ENCODE results near the gene GNG13. TPM values are rescaled to one million over a fixed set of nuclear protein-coding genes. Genes with fewer than 3 reads are reported as not detected.

Gene GNG13
- total RNA-seq, 1 experiment from 2014 or later, result not detected

DNA sequence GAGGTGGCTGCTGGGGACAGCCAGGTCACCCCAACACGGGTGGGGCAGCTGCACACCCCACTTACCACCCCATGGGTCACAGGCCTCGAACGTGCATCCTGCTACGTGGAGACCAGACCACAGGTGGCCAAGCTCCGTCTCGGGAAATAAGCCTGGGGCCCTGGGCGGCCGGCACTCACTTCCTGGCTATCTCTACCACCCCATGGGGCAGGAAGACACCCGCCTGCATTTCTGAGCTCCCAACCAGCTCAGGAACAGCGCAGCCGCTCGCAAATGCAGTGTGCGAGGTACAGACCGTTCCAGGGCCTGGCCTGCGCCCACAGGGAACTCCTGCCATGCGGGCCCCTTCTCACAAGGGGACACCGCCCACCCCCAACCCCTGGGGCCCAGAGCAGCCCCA is 4.9 kb upstream of the GNG13 start:
- Mint-ChIP-seq H3K36me3 (ENCODE audit: insufficient read depth, unreplicated experiment) (peaks cover 18% of the 10 kb centered on the region), H3K4me1 (ENCODE audit: low read depth, unreplicated experiment) (no peaks in the 10 kb centered on the region), H3K9me3 (ENCODE audit: unreplicated experiment) (no peaks in the 10 kb centered on the region), H3K4me3 (ENCODE audit: unreplicated experiment) (no peak overlapping the region), H3K27ac (ENCODE audit: unreplicated experiment) (no peak overlapping the region), H3K27me3 (ENCODE audit: insufficient read depth, unreplicated experiment) (no peaks in the 10 kb centered on the region)
- ChIA-PET CTCF (no interaction called here), POLR2A (interaction anchor here (0.6 kb wide), 1 partner anchor 62 kb away, joined by 5 read pairs; no protein-coding TSS in a partner anchor)
- no peak for DNase-seq
- Histone ChIP-seq H3K4me1 (peaks cover 4% of the 10 kb centered on the region), H3K4me3 (ENCODE audit: low read depth, low read length) (no peak overlapping the region), H3K27me3 (replicated peaks; ENCODE audit: control insufficient read depth, insufficient read depth, low read length) (no peaks in the 10 kb centered on the region), H3K9me3 (no peaks in the 10 kb centered on the region), H3K36me3 (ENCODE audit: control insufficient read depth, insufficient read depth, low read length) (no peaks in the 10 kb centered on the region)
- intact Hi-C loops (cut with micrococcal nuclease; ENCODE audit: unreplicated experiment), result no loop called here
- BruUV-seq (replicated peaks), result no TSS peak
- TF ChIP-seq, protein P1, sequence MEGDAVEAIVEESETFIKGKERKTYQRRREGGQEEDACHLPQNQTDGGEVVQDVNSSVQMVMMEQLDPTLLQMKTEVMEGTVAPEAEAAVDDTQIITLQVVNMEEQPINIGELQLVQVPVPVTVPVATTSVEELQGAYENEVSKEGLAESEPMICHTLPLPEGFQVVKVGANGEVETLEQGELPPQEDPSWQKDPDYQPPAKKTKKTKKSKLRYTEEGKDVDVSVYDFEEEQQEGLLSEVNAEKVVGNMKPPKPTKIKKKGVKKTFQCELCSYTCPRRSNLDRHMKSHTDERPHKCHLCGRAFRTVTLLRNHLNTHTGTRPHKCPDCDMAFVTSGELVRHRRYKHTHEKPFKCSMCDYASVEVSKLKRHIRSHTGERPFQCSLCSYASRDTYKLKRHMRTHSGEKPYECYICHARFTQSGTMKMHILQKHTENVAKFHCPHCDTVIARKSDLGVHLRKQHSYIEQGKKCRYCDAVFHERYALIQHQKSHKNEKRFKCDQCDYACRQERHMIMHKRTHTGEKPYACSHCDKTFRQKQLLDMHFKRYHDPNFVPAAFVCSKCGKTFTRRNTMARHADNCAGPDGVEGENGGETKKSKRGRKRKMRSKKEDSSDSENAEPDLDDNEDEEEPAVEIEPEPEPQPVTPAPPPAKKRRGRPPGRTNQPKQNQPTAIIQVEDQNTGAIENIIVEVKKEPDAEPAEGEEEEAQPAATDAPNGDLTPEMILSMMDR (IDR thresholded peaks at IDR 0.05; ENCODE audit: insufficient read depth in 1 of 2, low read depth in 1 of 2, low read length in 1 of 2, severe bottlenecking in 1 of 2, unreplicated experiment in 1 of 2), result no peak

DNA sequence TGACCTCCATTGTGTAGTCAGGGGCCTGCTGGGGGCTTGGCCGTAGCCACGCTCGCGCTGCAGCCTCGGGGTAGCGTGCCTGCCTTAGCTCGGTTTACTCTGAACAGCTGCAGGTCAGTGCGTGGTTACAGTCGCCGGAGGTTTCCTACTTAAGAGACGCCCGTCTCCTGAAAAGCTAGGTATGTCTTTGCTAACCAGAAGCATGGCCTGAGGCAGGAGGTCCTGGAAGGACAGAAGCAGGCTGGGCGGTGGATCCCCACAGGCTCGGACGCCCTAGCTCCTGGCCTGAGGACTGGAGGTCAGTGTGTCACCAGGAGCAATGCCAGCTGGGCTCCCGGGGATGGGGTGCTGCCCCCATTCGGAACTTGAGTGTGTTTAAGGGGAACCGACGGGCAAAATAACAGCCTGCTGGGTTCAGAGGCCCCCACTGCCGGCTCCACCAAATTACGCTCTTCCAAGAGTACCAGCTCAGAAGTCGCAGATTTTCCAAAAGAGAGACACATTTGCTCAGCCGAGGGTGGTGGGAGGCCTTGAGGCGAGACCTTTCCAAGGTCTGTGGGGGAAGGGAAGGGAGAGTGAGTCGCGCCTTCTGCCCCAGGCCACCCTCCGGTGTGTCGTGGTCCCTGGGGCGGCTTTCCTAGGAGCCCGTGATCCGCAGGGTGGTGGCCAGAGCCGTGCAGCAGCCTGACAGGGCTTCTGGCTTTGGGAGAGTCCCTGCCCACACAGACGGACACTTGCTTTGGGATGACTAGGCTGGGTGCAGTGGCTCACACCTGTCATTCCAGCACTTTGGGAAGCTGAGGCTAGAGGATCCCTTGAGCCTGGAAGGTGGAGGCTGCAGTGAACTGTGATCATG is 3.9 kb upstream of the GNG13 start:
- no peaks in the 10 kb centered on the region for H3K27me3 ChIP-seq (replicated peaks; ENCODE audit: control insufficient read depth, insufficient read depth, low read length)
- no peak for DNase-seq

DNA sequence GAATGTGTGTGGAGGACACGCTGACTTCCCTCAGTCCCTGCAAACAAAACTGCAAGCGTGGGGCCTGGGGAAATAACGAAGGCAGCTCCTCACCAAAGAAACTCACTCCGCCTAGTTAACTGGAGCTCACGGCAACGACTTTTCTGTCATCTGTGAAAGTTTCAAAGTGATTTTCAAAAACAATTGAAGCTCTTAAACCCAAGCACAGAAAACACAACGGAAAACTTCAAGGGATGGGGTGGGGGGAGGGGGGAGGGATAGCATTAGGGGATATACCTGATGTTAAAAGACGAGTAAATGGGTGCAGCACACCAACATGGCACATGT is 3.2 kb upstream of the GNG13 start:
- H3K27me3 ChIP-seq (replicated peaks; ENCODE audit: control insufficient read depth, insufficient read depth, low read length), result no peaks in the 10 kb centered on the region
- no peak overlapping the region for H3K4me3 ChIP-seq (ENCODE audit: low read depth, low read length)
- Mint-ChIP-seq H3K27me3 (ENCODE audit: insufficient read depth, unreplicated experiment) (no peaks in the 10 kb centered on the region), H3K36me3 (ENCODE audit: insufficient read depth, unreplicated experiment) (peaks cover 22% of the 10 kb centered on the region), H3K9me3 (ENCODE audit: unreplicated experiment) (no peaks in the 10 kb centered on the region), H3K27ac (ENCODE audit: unreplicated experiment) (no peak overlapping the region), H3K4me3 (ENCODE audit: unreplicated experiment) (no peak overlapping the region), H3K4me1 (ENCODE audit: low read depth, unreplicated experiment) (no peaks in the 10 kb centered on the region)
- no peak for DNase-seq
- no TSS peak for BruUV-seq (replicated peaks)
- peaks cover 9% of the 10 kb centered on the region for H3K4me1 ChIP-seq
- H3K36me3 ChIP-seq (ENCODE audit: control insufficient read depth, insufficient read depth, low read length), result no peaks in the 10 kb centered on the region
- intact Hi-C loops (cut with micrococcal nuclease; ENCODE audit: unreplicated experiment), result no loop called here
- ChIA-PET CTCF (interaction anchor here (1.0 kb wide), 1 partner anchor 91 kb away, joined by 10 read pairs; no protein-coding TSS in a partner anchor), POLR2A (interaction anchor here (2.1 kb wide), 1 partner anchor 15 kb away, joined by 8 read pairs; the partner anchor contains the start of genes CHTF18 and RPUSD1)
- H3K9me3 ChIP-seq, result no peaks in the 10 kb centered on the region
- TF ChIP-seq, protein P1 (IDR thresholded peaks at IDR 0.05; ENCODE audit: insufficient read depth in 1 of 2, low read depth in 1 of 2, low read length in 1 of 2, severe bottlenecking in 1 of 2, unreplicated experiment in 1 of 2), result no peak

More for the DNA sequence above, 3.9 kb upstream of the GNG13 start:
- H3K36me3 ChIP-seq (ENCODE audit: control insufficient read depth, insufficient read depth, low read length), result no peaks in the 10 kb centered on the region
- peaks cover 9% of the 10 kb centered on the region for H3K4me1 ChIP-seq
- ChIA-PET POLR2A (interaction anchor here (2.1 kb wide), 1 partner anchor 16 kb away, joined by 8 read pairs; the partner anchor contains the start of genes CHTF18 and RPUSD1), CTCF (interaction anchor here (1.0 kb wide), 1 partner anchor 92 kb away, joined by 10 read pairs; no protein-coding TSS in a partner anchor)
- Mint-ChIP-seq H3K27me3 (ENCODE audit: insufficient read depth, unreplicated experiment) (no peaks in the 10 kb centered on the region), H3K9me3 (ENCODE audit: unreplicated experiment) (no peaks in the 10 kb centered on the region), H3K36me3 (ENCODE audit: insufficient read depth, unreplicated experiment) (peaks cover 18% of the 10 kb centered on the region), H3K4me1 (ENCODE audit: low read depth, unreplicated experiment) (no peaks in the 10 kb centered on the region), H3K4me3 (ENCODE audit: unreplicated experiment) (no peak overlapping the region), H3K27ac (ENCODE audit: unreplicated experiment) (peak overlapping the region; percentile 21)
- H3K9me3 ChIP-seq, result no peaks in the 10 kb centered on the region
- H3K4me3 ChIP-seq (ENCODE audit: low read depth, low read length), result no peak overlapping the region
- intact Hi-C loops (cut with micrococcal nuclease; ENCODE audit: unreplicated experiment), result no loop called here
- no TSS peak for BruUV-seq (replicated peaks)
- TF ChIP-seq, protein P1 (IDR thresholded peaks at IDR 0.05; ENCODE audit: insufficient read depth in 1 of 2, low read depth in 1 of 2, low read length in 1 of 2, severe bottlenecking in 1 of 2, unreplicated experiment in 1 of 2), result no peak

Data from Caco-2 (cell line).